Upper lobe of right lung (tissue), 1 donor: ENCODE data around the gene AKAP8. TPM values are rescaled to one million over a fixed set of nuclear protein-coding genes. Genes with fewer than 3 reads are reported as not detected.
"Not testable (repeated sequence)": the region's sequence is repeated elsewhere in the genome, so short reads cannot be mapped to it uniquely, and the experiment has no call there.

Experiments
- ATAC-seq: fragments of 200-7000 bp; cut with Tn5 transposase; one replicate; pipeline ENCODE4 v1.9.1; 2020; ENCODE audit warnings: mild to moderate bottlenecking, moderate library complexity
- DNase-seq: peaks from one replicate; pipeline ENCODE4 v3.0.0-alpha.2; 2020
- H3K27ac ChIP-seq: fragments of 200-600 bp; one replicate; pipeline ENCODE4 v1.8.0; 2022
- H3K27me3 ChIP-seq: fragments of 200-600 bp; one replicate; pipeline ENCODE4 v1.8.0; 2022; ENCODE audit warnings: mild to moderate bottlenecking
- H3K36me3 ChIP-seq: fragments of 200-600 bp; one replicate; pipeline ENCODE4 v1.8.0; 2022
- H3K4me1 ChIP-seq: fragments of 200-600 bp; one replicate; pipeline ENCODE4 v1.8.0; 2022
- H3K4me3 ChIP-seq: fragments of 200-600 bp; one replicate; pipeline ENCODE4 v1.8.0; 2022; ENCODE audit warnings: mild to moderate bottlenecking
- H3K9me3 ChIP-seq: fragments of 200-600 bp; one replicate; pipeline ENCODE4 v1.8.0; 2022
- CTCF ChIP-seq: fragments of 200-600 bp; IDR thresholded peaks from one replicate; pipeline ENCODE4 v1.8.0; 2022; ENCODE audit warnings: antibody characterized with exemption
- intact Hi-C: fragments of 100-400 bp; cut with DNase I; formaldehyde crosslinking; loops from one replicate; pipeline ENCODE4 v1.11.0; 2022
- total RNA-seq: library from RNA; stranded (reverse); fragmentation: NEBNext Ultra II Directional; extraction: Animal tissue kit (Norgen Biotek cat#: 25700); gene quantifications from one replicate; pipeline ENCODE4 v1.2.1, GENCODE V29; 2021
- donor health status: DM: no; HTN: yes; CAD: no; lungs with severe emphysema.

AKAP8 gene
- total RNA-seq, 1 donor from 2014 or later, result 31.0 TPM

- ATAC-seq (no peak), DNase-seq (no peak)
- Histone ChIP-seq H3K36me3 (peaks cover 30% of the 10 kb centered on the region), H3K27me3 (no peaks in the 10 kb centered on the region), H3K9me3 (no peaks in the 10 kb centered on the region), H3K27ac (no peak overlapping the region), H3K4me3 (no peak overlapping the region), H3K4me1 (peaks cover 50% of the 10 kb centered on the region)
- intact Hi-C loops, result no loop called here
- TF ChIP-seq CTCF, result no peak
Observed at GRCh38 chr19:15412832-15413231, 33.2 kb upstream of the AKAP8 start.

- H3K9me3 ChIP-seq, H3K27ac ChIP-seq, intact Hi-C loops, H3K27me3 ChIP-seq, H3K4me3 ChIP-seq, ATAC-seq: not testable (repeated sequence)
- peak; percentile 45 for DNase-seq
- Histone ChIP-seq H3K4me1 (peaks cover 40% of the 10 kb centered on the region), H3K36me3 (peaks cover 34% of the 10 kb centered on the region)
Observed at GRCh38 chr19:15411351-15411750, 31.8 kb upstream of the AKAP8 start.

- ATAC-seq (no peak), DNase-seq (no peak)
- H3K4me1 ChIP-seq, result peaks cover 23% of the 10 kb centered on the region
- no peak overlapping the region for H3K27ac ChIP-seq
- intact Hi-C loops, result no loop called here
- peaks cover 64% of the 10 kb centered on the region for H3K36me3 ChIP-seq
- H3K9me3 ChIP-seq, result no peaks in the 10 kb centered on the region
- no peak overlapping the region for H3K4me3 ChIP-seq
- H3K27me3 ChIP-seq, result no peaks in the 10 kb centered on the region
- no peak for TF ChIP-seq CTCF
Observed at GRCh38 chr19:15404780-15405211, 25.2 kb upstream of the AKAP8 start.

- ATAC-seq (peak; percentile 64), DNase-seq (no peak)
- no peak overlapping the region for H3K27ac ChIP-seq
- peaks cover 23% of the 10 kb centered on the region for H3K4me1 ChIP-seq
- no peaks in the 10 kb centered on the region for H3K9me3 ChIP-seq
- intact Hi-C loops, result no loop called here
- H3K36me3 ChIP-seq, result peaks cover 64% of the 10 kb centered on the region
- no peak for TF ChIP-seq CTCF
- H3K27me3 ChIP-seq, result no peaks in the 10 kb centered on the region
- H3K4me3 ChIP-seq, result no peak overlapping the region
Observed at GRCh38 chr19:15404097-15404779, 24.7 kb upstream of the AKAP8 start.

- H3K36me3 ChIP-seq, result peaks cover 69% of the 10 kb centered on the region
- H3K27ac ChIP-seq, result no peak overlapping the region
- no peak overlapping the region for H3K4me3 ChIP-seq
- H3K27me3 ChIP-seq, result no peaks in the 10 kb centered on the region
- no peak for DNase-seq
- peaks cover 23% of the 10 kb centered on the region for H3K4me1 ChIP-seq
- TF ChIP-seq CTCF, result no peak
- ATAC-seq, result no peak
- intact Hi-C loops, result no loop called here
- no peaks in the 10 kb centered on the region for H3K9me3 ChIP-seq
Observed at GRCh38 chr19:15403151-15403531, 23.6 kb upstream of the AKAP8 start.

- Histone ChIP-seq H3K9me3 (no peaks in the 10 kb centered on the region), H3K36me3 (peaks cover 69% of the 10 kb centered on the region), H3K4me1 (peaks cover 23% of the 10 kb centered on the region), H3K4me3 (no peak overlapping the region), H3K27ac (no peak overlapping the region), H3K27me3 (no peaks in the 10 kb centered on the region)
- TF ChIP-seq CTCF, result no peak
- no peak for ATAC-seq
- no peak for DNase-seq
- intact Hi-C loops, result no loop called here
Observed at GRCh38 chr19:15402411-15403150, 23.0 kb upstream of the AKAP8 start.
